AG04449 (cell line): ENCODE measurements around the gene ITSN2.
A peak's percentile ranks its signal among the peaks of the same experiment; 100 is the strongest.

Experiments
- CTCF ChIA-PET: fragments of 350-600 bp; formaldehyde crosslinking; extraction: SDS; loops from one replicate; lab custom pipeline; 2021; ENCODE audit warnings: antibody characterized with exemption; lab: Yijun Ruan, JAX
- POLR2A ChIA-PET: fragments of 400-600, 350-600 bp; formaldehyde crosslinking; extraction: SDS; loops from one replicate; lab custom pipeline; 2020; ENCODE audit warnings: antibody characterized with exemption, inconsistent platforms; lab: Yijun Ruan, JAX
- DNase-seq: peaks from one replicate; pipeline ENCODE4 v3.0.0-alpha.2; 2010; ENCODE audit warnings: low read depth, low spot score
- H3K4me3 ChIP-seq: 2 replicates; pipeline ENCODE4 v1.5.1; 2011; ENCODE audit warnings: low read depth, mild to moderate bottlenecking, control low read depth, low read length
- CTCF ChIP-seq: IDR thresholded peaks from one replicate; pipeline ENCODE4 v1.5.1; 2011; ENCODE audit warnings: mild to moderate bottlenecking, moderate library complexity, low read length, control low read depth, inconsistent platforms; ENCODE audit not compliant: insufficient read depth; ENCODE audit errors: missing control alignments

Gene ITSN2

DNA sequence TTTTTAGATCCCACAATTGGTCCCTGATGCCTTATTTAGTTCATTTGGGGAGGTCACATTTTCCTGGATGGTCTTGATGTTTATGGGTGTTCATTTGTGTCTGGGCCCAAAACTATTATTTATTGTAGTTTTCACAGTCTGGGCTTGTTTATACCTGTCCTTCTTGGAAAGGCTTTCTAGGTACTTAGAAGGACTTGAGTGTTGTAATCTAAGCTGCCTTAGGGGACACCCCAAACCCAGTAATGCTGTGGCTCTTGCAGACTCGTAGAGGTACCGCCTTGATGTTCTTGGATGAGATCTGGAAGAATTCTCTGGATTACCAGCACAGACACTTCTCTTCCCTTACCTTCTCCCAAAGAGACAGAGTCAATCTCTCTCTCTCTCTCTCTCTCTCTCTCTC lies 25.0 kb upstream of the ITSN2 start:
- no peak for TF ChIP-seq CTCF
- DNase-seq: no peak
- no peak overlapping the region for H3K4me3 ChIP-seq
- CTCF ChIA-PET: interaction anchor here (1.1 kb wide), 1 partner anchor 13 kb away, joined by 4 read pairs; no protein-coding TSS in a partner anchor
- POLR2A ChIA-PET: no interaction called here

DNA sequence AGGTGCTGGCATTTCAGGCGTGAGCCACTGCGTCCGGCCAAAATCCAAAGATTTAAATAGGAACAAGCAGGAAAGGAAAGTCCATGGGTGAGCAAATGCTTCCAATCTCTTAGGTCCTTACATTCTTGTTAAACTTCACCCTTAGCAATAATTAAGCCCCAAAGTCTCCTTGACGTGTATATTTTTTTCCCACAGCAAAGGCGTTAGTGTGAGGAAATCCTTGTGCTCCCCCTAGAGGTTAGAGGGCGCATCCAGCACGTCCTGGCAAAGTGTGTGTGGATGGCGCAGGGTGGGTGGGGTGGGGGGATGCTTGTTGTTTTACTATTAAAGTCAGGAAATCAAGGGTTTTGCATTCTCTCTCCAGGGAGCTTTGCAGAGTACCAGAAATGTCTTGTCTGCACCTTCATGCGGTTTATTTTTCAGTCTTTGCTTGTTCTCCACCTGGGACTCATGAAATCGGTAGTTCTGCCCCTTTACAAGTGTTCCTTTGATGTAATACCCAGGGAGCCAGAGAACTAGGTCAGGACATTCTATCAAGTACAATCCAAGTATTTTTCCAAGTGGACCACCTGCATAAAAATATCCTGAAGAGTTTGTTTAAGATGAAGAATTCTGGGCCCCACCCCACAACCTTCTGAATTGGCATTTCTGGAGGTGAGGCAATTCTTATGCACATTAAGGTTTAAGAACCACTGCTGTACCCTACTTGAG lies 22.2 kb upstream of the ITSN2 start:
- TF ChIP-seq CTCF: peak; percentile 82
- CTCF ChIA-PET: interaction anchor here (0.6 to 2.1 kb wide), 9 partner anchors 9 to 558 kb away, joined by 3 to 6 read pairs (median 4); no protein-coding TSS in a partner anchor
- POLR2A ChIA-PET: no interaction called here
- peak; percentile 4 for DNase-seq
- no peak overlapping the region for H3K4me3 ChIP-seq

DNA sequence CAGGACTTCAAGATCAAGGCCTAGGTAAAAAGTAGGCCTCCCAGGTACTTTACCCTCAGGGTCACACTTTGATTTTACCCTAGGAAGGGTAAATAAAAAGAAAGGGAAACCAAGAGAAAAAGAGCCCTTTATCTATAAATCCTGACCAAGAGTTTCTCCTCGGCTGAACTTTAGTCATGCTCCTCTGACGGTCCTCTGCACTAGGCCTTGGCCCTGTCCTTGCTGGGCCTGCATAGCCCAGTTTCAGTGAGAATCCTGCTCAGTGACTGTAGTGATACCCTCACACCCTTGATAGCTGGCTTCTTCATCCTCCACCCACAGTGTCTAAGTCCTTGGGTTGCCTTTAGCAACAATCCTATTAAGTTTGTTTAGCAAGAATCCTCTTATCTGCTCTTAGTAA lies 20.5 kb upstream of the ITSN2 start:
- DNase-seq: no peak
- H3K4me3 ChIP-seq: no peak overlapping the region
- POLR2A ChIA-PET: no interaction called here
- CTCF ChIA-PET: interaction anchor here (1.6 to 2.1 kb wide), 2 partner anchors 298 to 556 kb away, joined by 3 to 6 read pairs; no protein-coding TSS in a partner anchor
- TF ChIP-seq CTCF: no peak

GRCh38 chr2:24375349-24376087 lies 15.2 kb upstream of the ITSN2 start:
- no peak for TF ChIP-seq CTCF
- ChIA-PET CTCF (no interaction called here), POLR2A (no interaction called here)
- H3K4me3 ChIP-seq: no peak overlapping the region
- DNase-seq: no peak

DNA sequence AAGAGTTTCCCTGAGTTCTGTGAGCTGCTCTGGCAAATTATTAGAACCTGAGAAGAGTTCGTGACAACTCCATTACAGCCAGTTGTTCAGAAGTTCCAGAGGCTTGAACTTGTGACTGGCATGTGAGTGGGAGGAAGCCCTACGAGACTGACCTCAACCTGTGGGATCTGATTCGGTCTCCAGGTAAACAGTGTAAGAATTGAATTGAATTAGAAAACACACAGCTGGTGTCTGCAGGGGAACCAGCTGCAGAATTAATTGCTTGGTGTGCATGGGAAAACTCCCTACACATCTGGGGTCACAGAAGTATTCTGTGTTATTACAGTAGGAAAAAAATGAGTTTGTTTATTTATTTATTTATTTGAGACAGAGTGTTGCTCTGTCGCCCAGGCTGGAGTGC lies 14.0 kb upstream of the ITSN2 start:
- TF ChIP-seq CTCF: no peak
- CTCF ChIA-PET: interaction anchor here (1.0 to 1.3 kb wide), 3 partner anchors 8 to 550 kb away, joined by 3 to 4 read pairs (median 4); no protein-coding TSS in a partner anchor
- H3K4me3 ChIP-seq: no peak overlapping the region
- no peak for DNase-seq
- POLR2A ChIA-PET: no interaction called here

DNA sequence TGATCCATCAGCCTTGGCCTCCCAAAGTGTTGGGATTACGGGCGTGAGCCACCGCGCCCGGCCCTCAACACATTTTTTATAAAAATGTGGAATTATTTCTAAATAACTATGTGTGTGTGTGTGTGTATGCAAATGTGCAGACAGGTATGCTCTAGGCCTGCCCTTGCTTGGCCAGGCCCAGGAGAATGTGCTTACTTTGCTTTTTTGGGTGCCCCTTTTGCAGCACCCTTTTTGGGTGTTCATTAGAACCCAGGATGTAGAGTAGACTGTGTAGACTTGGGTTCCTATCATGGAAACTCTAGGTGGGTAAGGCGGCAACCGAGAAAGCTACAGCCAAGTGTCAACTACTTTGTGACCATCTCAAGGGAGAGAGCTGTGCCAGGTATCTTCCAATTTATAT lies 11.7 kb upstream of the ITSN2 start:
- ChIA-PET POLR2A (no interaction called here), CTCF (no interaction called here)
- no peak for TF ChIP-seq CTCF
- H3K4me3 ChIP-seq: no peak overlapping the region
- no peak for DNase-seq
